ENCODE data around the gene SIK2. TPM values are rescaled to one million over a fixed set of nuclear protein-coding genes. Genes with fewer than 3 reads are reported as not detected.

Gene SIK2
- total RNA-seq, 1 donor from 2014 or later: 16.3 TPM

- H2AFZ ChIP-seq (replicated peaks): no peak overlapping the region
- peaks cover 17% of the 10 kb centered on the region for H3K4me1 ChIP-seq
- no peaks in the 10 kb centered on the region for H3K27me3 ChIP-seq
- no peaks in the 10 kb centered on the region for H3K9me3 ChIP-seq (ENCODE audit: low read depth)
- Mint-ChIP-seq H3K27me3 (ENCODE audit: insufficient read depth, low read depth) (no peaks in the 10 kb centered on the region), H3K4me3 (no peak overlapping the region), H3K36me3 (peaks cover 45% of the 10 kb centered on the region), H3K27ac (no peak overlapping the region), H3K4me1 (peaks cover 11% of the 10 kb centered on the region), H3K9me3 (no peaks in the 10 kb centered on the region)
- H3K79me2 ChIP-seq (ENCODE audit: low read depth): no peaks in the 10 kb centered on the region
- H3K27ac ChIP-seq: no peak overlapping the region
- peak; percentile 27 for DNase-seq (ENCODE audit: low spot score)
- H3F3A ChIP-seq (ENCODE audit: low read depth): peaks cover 5% of the 10 kb centered on the region
- no peak for TF ChIP-seq CTCF (IDR thresholded peaks at IDR 0.05)
- no peak for TF ChIP-seq EZH2phosphoT487 (IDR thresholded peaks at IDR 0.05)
- TF ChIP-seq EZH2 (IDR thresholded peaks at IDR 0.05): no peak
- H3K9ac ChIP-seq: no peak overlapping the region
- H3K4me3 ChIP-seq: no peak overlapping the region
- H3K4me2 ChIP-seq: peak overlapping the region; percentile 4
- no peaks in the 10 kb centered on the region for H4K20me1 ChIP-seq (ENCODE audit: low read depth)
- H3K36me3 ChIP-seq: no peaks in the 10 kb centered on the region
Measured at GRCh38 chr11:111718859-111719258, 116.6 kb downstream of the SIK2 start.

GRCh38 chr11:111719379-111719778, 117.1 kb downstream of the SIK2 start:
- TF ChIP-seq EZH2phosphoT487 (IDR thresholded peaks at IDR 0.05): no peak
- no peak for TF ChIP-seq EZH2 (IDR thresholded peaks at IDR 0.05)
- no peak for TF ChIP-seq CTCF (IDR thresholded peaks at IDR 0.05)
- H3K27me3 ChIP-seq: no peaks in the 10 kb centered on the region
- H3K27ac ChIP-seq: no peak overlapping the region

GRCh38 chr11:111720801-111721494, 118.7 kb downstream of the SIK2 start:
- no peak for DNase-seq (ENCODE audit: low spot score)
- Histone ChIP-seq H3K4me1 (peaks cover 13% of the 10 kb centered on the region), H3K4me2 (no peak overlapping the region), H3K79me2 (ENCODE audit: low read depth) (no peaks in the 10 kb centered on the region), H2AFZ (replicated peaks) (no peak overlapping the region), H4K20me1 (ENCODE audit: low read depth) (peaks cover 3% of the 10 kb centered on the region), H3K4me3 (no peak overlapping the region), H3K36me3 (peaks cover 3% of the 10 kb centered on the region), H3K9me3 (ENCODE audit: low read depth) (no peaks in the 10 kb centered on the region), H3F3A (ENCODE audit: low read depth) (peaks cover 5% of the 10 kb centered on the region), H3K27ac (no peak overlapping the region), H3K9ac (no peak overlapping the region), H3K27me3 (no peaks in the 10 kb centered on the region)
- no peaks in the 10 kb centered on the region for H3K27me3 Mint-ChIP-seq (ENCODE audit: insufficient read depth, low read depth)
- peaks cover 44% of the 10 kb centered on the region for H3K36me3 Mint-ChIP-seq
- H3K27ac Mint-ChIP-seq: no peak overlapping the region
- no peaks in the 10 kb centered on the region for H3K9me3 Mint-ChIP-seq
- peak overlapping the region; percentile 15 for H3K4me3 Mint-ChIP-seq
- peaks cover 11% of the 10 kb centered on the region for H3K4me1 Mint-ChIP-seq
- TF ChIP-seq CTCF (IDR thresholded peaks at IDR 0.05) (no peak), EZH2phosphoT487 (IDR thresholded peaks at IDR 0.05) (no peak), EZH2 (IDR thresholded peaks at IDR 0.05) (no peak)

More at GRCh38 chr11:111719379-111719778, 117.1 kb downstream of the SIK2 start:
- DNase-seq (ENCODE audit: low spot score): no peak
- Mint-ChIP-seq H3K27me3 (ENCODE audit: insufficient read depth, low read depth) (no peaks in the 10 kb centered on the region), H3K27ac (no peak overlapping the region), H3K4me3 (no peak overlapping the region), H3K4me1 (peaks cover 11% of the 10 kb centered on the region), H3K36me3 (peaks cover 43% of the 10 kb centered on the region), H3K9me3 (no peaks in the 10 kb centered on the region)
- Histone ChIP-seq H3F3A (ENCODE audit: low read depth) (peaks cover 5% of the 10 kb centered on the region), H4K20me1 (ENCODE audit: low read depth) (no peaks in the 10 kb centered on the region), H3K9ac (no peak overlapping the region), H2AFZ (replicated peaks) (no peak overlapping the region), H3K4me3 (no peak overlapping the region), H3K9me3 (ENCODE audit: low read depth) (no peaks in the 10 kb centered on the region), H3K4me1 (peaks cover 16% of the 10 kb centered on the region), H3K36me3 (no peaks in the 10 kb centered on the region), H3K4me2 (no peak overlapping the region), H3K79me2 (ENCODE audit: low read depth) (no peaks in the 10 kb centered on the region)
